Urothelium cell line (cell line): ENCODE results near the gene KAZALD1.

Source experiments
- DNase-seq: peaks from one replicate; pipeline ENCODE4 v3.0.0; 2011; ENCODE audit warnings: low spot score, mixed read lengths
- FAIRE-seq: peaks from 2 replicates; lab custom pipeline; 2011; peaks lifted over from hg19 to GRCh38; lab: Jason Lieb, UNC

KAZALD1 gene

DNA sequence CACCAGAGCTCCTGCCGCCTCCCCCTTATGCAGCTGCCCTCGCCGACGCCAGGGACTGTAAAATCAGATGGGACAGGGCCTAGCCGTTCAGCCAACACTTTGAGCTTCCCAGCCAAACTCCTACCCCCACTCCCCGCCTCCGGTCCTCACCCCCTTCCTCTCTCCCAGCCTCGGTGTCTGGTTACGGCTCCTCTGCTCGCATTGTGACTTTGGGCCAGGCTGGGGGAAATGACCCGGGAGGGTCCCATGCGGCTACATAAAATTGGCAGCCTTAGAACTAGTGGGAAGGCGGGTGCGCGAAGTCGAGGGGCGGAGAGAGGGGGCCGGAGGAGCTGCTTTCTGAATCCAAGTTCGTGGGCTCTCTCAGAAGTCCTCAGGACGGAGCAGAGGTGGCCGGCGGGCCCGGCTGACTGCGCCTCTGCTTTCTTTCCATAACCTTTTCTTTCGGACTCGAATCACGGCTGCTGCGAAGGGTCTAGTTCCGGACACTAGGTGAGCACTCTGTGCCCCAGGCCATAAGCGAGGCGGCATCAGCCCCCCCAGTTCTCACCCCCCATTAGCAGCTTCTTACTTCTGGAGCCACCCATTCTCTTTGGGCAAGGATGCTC, at the start of gene KAZALD1:
Gene KAZALD1, plus strand, starts transcription at position 366 of the 608 bp plus-strand sequence. CDS start 604 bp downstream, outside the sequence.
- no peak for FAIRE-seq
- peak; percentile 55 for DNase-seq

- DNase-seq (peak; percentile 89), FAIRE-seq (peak; percentile 94)
Observed at GRCh38 chr10:101012525-101013364, 49.0 kb upstream of the KAZALD1 start.

DNA sequence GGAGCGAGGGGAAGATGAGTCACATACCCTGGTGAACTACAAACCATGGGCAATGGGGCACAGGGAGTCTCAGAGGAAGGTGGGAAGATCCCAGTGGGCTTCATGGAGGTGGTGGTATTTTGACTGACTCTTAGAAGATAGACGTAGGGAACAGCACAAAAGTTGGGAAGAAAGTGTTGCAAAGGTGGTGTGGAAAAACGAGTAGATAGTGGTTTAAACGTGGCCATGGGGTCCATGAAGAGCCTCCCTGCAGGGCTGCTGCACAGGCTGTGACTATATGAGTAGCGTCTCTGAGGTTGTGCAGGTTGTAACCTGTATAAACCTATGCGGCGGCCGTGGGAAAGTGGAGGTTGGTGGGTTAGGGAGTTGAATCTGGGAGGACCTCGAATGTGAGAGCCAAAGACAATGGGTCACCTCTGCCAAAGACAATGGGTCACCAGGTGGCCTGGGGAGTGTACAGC, 48.4 kb upstream of the KAZALD1 start:
- FAIRE-seq (no peak), DNase-seq (no peak)

GRCh38 chr10:101014230-101014884, 47.4 kb upstream of the KAZALD1 start:
- FAIRE-seq = peak; percentile 85
- DNase-seq = peak; percentile 66

DNA sequence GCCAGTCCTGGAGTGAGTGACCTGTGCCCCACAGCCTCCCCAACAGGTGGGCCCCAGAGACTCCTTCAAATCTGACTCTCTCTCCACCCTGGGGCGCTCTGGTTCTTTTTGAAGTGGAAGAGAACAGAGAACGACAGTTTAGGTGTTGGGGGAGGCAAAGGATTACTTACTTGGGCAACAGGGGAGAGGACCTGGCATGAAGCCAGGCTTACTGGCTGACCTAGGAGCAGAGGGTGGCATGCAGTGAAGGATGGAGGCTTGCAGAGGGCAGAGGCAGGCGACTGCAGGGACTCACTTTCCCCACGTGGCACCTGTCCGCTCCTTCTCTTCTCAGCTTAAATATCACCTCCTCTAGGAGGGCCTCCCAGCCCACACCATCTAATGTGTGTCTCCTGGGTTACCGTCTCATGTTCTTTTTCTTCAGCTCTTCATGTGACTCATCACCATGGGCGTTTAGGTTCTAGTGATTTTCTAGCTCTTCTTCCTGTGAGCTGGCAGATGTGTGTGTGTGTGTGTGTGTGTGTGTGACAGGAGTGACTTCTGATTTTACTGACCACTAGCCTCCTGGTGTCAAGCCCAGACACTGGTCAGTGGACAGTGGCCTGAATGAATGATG, 46.7 kb upstream of the KAZALD1 start:
- DNase-seq = peak; percentile 62
- FAIRE-seq = no peak

DNA sequence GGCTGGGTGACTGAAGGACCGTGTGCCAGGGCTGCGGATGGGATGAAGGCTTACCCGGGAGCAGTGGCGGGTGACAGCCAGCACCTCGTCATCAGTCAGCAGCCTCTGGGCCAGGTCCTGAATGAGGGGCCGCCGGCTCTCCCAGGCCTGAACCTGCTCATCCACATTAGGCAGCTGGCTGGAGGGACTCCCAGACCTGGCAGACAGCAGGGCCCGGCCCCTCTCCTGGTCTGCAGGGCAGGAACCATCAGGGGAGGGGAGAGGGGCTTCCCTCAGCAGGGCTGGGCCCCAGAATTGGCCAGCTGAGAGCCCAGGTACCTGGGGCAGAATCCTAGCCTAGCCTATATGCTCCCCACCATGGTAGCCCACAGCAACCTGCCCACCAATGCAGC, 46.2 kb upstream of the KAZALD1 start:
- FAIRE-seq = no peak
- no peak for DNase-seq

- DNase-seq (no peak), FAIRE-seq (no peak)
Observed at GRCh38 chr10:101016814-101017213, 45.0 kb upstream of the KAZALD1 start.

DNA sequence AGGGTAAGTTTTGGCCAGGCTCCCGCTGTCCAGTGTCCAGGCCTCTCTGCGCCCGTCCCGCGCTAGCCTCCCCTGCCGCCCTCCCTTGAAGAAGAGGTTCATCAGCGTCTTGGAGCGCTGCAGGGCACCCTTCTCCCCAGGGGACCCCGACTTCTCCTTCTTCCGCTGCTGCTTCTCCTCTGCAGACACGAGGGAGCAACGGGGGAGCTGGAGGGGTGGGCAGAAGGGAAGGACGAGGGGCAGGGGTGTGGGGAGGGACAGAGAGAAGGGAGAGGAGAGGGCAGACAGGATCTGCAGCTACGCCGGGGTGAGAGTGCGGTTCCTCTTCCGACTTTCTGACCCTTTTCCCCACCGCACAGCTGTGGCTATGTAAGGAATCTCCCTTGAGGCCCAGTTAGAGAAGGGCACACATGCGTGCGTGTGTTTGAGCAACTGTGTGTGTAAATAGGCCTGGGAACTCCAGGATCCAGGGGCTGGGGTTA, 43.6 kb upstream of the KAZALD1 start:
- FAIRE-seq = no peak

DNA sequence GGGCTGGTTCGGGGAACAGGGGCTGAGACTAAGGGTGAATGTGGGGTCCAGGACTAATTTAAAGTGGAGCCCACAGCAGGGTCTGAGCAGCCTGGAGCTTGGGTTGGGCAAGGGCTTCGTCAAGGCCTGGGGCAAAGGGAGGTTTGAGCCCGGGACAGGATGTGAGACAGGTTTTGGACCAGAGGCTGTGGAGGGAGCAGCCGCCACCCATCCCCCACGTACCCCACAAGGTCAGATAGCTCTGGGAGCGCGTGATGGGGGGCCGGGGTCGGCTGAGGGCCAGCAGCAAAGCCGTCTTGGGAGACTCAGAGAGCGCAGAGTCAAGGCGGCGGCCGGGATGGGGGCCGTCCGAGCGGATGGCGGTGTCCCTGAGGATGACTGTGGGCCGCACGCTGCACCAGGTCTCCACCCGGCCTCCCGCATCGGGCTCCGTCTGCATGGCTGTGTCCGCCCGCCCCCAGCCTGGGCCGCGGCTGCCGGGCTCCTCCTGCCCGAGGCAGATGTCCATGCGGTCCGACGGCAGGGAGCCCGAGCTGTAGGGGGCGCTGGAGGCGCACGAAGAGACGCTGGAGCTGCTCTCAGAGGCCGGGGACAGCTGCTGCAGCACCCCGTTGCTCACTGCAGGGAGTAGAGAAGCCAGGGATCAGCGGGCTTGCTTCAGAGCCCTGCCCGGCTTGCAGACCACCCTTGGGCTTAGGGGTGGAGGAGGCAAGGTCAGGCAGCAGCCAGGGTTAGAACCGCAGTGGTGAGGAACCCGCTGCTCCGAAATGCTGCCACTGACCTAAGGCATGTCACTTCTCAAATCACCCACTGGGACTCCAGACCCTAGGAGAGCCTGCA, 43.0 kb upstream of the KAZALD1 start:
- DNase-seq = peak; percentile 84
- FAIRE-seq = no peak

More for the DNA sequence above, 43.6 kb upstream of the KAZALD1 start:
- no peak for DNase-seq

GRCh38 chr10:101019440-101019703, 42.4 kb upstream of the KAZALD1 start:
- FAIRE-seq = no peak
- DNase-seq = no peak

DNA sequence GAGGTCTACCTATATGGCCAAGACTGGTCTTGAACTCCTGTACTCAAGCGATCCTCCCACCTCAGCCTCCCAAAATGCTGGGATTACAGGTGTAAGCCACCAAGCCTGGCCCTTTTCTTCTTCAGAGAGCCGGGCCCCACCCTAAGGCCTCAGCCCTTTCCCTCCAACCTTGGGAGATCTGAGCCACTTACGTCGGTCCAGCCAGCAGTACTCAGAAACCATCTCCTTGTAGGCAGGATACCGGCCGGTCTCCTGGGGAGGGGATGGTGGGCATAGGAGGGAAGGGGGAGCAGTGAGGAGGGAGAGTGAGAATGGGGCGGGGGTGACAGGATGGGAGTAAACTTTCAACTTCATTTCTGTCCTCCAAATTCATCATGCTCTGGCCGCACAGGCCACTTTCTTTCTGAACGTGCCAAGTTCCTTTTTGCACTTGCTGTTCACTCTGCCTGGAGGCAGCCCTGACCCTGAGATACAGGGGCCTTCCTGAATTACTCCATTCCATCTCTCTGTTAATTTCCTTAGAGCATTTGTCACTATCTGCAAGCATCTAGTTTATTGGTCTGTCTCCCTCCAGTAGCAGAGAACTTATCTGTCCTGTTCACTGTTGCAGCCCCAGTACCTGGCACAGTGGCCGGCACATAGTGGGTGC, 41.2 kb upstream of the KAZALD1 start:
- DNase-seq = no peak
- no peak for FAIRE-seq

DNA sequence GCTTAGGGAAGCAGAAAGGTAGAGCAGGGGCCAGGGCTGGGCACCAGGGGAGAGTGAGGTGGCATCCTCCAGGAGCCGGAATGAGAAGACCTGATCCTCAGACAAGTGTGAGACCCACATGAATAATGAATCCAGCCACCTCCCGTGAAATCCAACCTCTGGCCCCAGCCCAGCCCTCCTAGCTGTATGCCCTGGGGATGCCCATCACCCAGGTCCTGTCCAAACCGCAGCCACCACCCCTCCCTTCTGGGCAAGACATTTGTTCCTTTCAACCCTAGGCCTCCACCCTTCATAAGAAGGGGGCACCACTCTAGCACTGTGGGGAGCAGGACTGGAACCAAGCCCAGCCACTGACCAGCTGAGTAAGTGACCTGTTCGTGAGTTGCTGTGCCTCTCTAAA, 40.5 kb upstream of the KAZALD1 start:
- DNase-seq (no peak), FAIRE-seq (no peak)

- FAIRE-seq = no peak
- DNase-seq = no peak
Observed at GRCh38 chr10:101021692-101022251, 40.0 kb upstream of the KAZALD1 start.

DNA sequence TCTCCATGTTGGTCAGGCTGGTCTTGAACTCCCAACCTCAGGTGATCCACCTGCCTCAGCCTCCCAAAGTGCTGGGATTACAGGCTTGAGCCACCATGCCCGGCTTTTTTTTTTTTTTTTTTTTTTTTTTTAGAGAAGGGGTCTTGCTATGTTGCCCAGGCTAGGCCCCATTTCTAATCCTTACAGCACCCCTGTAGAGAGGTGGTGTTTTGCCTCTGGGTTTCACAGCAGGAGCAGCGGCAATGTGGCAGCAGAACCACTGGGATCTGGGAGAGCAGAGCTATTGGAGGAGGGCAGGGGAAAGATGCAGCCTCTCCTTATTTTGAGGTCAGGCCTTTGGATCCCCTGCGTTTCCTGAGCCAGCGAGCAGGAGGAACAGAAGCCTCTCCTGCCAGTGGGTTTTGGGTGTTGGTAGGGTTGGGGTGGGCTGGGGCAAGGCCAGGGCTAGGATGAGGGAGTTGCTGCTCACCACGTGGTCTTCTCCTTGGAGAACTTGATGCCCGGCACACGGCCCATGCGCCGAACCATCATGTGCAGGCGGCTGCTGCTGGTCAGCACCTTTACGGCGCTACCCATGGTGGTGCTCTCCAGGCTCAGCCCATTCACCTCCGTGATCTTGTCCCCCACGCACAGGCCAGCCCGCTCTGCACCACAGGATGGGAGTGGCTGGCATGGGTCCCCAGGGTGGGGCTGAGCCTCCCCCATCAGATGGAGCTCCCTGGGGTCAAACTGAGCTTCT, 38.7 kb upstream of the KAZALD1 start:
- DNase-seq (no peak), FAIRE-seq (no peak)

DNA sequence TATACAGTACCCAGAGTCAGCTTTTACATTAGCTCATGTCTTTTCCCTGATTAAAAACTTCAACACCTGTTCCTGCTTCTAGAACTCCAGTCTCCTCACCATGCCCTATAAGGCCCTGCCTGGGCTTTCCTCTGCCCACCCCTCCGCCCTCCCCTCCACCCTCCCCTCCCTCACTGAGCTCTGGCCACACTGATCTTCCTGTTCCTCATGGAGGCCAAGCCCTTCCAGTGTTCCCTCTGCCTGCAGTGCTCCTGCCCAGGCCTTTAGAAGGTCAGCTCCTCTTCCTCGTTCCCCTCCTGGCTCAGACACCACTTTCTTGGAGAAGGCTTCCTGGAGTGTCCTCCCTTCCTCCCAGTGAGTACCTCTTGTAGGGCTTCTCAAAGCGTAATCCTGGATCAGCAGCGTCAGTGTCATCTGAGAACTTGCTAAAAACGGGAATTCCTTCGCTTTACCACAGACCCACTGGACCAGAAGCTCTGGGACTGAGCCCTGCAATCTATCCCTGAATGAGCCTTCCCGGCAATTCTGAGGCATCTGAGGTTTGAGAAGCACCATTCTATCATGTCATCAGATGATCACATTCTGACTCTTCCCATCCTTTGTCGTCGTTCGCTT, 34.6 kb upstream of the KAZALD1 start:
- FAIRE-seq (no peak), DNase-seq (no peak)

DNA sequence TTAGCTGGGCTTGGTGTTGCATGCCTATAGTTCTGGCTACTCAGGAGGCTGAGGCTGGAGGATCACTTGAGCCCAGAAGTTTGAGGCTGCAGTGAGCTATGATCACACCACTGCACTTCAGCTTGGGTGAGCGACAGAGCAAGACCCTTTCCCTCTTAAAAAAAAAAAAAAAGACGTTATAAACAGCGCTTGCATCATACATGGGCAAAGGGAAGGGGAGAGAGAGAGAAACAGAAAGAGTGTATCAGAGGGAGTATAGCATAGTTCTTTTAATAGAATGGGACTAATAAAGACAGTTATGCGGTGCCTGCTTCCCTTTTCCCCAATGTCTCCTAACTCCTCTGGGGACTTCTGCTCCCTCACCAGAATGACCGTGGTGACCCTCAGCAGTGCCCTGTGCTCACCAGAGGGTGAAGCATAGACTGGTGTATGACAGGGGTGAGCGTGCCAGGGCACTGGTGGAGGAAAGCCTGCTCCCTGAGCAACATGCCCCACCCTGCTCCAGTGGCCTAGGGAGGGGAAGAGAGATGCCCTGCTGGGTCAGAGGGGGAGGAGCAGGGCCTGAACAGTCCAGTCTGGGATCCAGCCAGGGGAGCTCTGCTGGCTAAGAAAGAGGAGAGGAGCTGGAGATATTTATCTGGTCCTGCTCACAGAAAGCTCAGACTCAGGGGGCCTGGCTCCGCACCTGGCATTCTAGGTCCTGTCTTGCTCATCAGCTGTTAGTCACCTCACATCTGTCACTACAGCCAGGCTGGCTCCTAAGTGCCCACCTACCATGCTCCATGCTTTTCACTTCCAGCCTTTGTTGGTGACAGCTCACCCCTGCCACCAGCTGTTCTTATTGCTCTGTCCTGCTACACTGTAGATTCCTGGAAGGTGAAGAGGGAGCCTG, 33.1 kb upstream of the KAZALD1 start:
- no peak for DNase-seq
- FAIRE-seq = no peak

- no peak for DNase-seq
- peak; percentile 5 for FAIRE-seq
Observed at GRCh38 chr10:101029520-101030295, 32.1 kb upstream of the KAZALD1 start.
